OCI-LY7 (cell line): ENCODE measurements around the gene BAHD1. TPM values are rescaled to one million over a fixed set of nuclear protein-coding genes. Genes with fewer than 3 reads are reported as not detected.
"Not testable (repeated sequence)": the region's sequence is repeated elsewhere in the genome, so short reads cannot be mapped to it uniquely, and the experiment has no call there.

ENCODE experiments used
- BruUV-seq: library from RNA; stranded (reverse); fragments of 400-500 nt; replicated peaks from 2 replicates; lab custom pipeline; 2021; lab: Mats Ljungman, UMichigan
- CTCF ChIA-PET: fragments of 300-600 bp; sonication (Branson Sonifier 250); formaldehyde crosslinking; loops from one replicate; lab custom pipeline; 2022; ENCODE audit warnings: antibody characterized with exemption; ENCODE audit not compliant: unreplicated experiment; lab: Charles Lee
- POLR2A ChIA-PET: fragments of 300-600 bp; sonication (Branson Sonifier 250); formaldehyde crosslinking; loops from one replicate; lab custom pipeline; 2022; ENCODE audit warnings: antibody characterized with exemption; lab: Charles Lee
- DNase-seq: peaks from one replicate; pipeline ENCODE4 v3.0.0-alpha.2; 2015; ENCODE audit warnings: low spot score
- H2AFZ ChIP-seq: fragments of 200-600 bp; sonication (generic), shearing (Covaris generic); 2 replicates; pipeline ENCODE4 v1.6.1; 2014; ENCODE audit warnings: mild to moderate bottlenecking, antibody characterized with exemption, low read length, moderate library complexity
- H3K27ac ChIP-seq: fragments of 200-600 bp; sonication (generic); 2 replicates; pipeline ENCODE4 v1.5.1; 2014; ENCODE audit warnings: mixed run types, low read depth, mild to moderate bottlenecking, moderate library complexity, low read length, inconsistent platforms; ENCODE audit not compliant: poor library complexity, severe bottlenecking
- H3K36me3 ChIP-seq: fragments of 200-600 bp; sonication (generic); 2 replicates; pipeline ENCODE4 v1.6.1; 2014; ENCODE audit warnings: mild to moderate bottlenecking, antibody characterized with exemption, low read length, moderate library complexity, mixed read lengths; ENCODE audit not compliant: insufficient read depth
- H3K4me1 ChIP-seq: fragments of 200-600 bp; sonication (generic); 2 replicates; pipeline ENCODE4 v1.5.1; 2014; ENCODE audit warnings: mild to moderate bottlenecking, low read length; ENCODE audit not compliant: insufficient read depth, poor library complexity, severe bottlenecking
- H3K4me2 ChIP-seq: fragments of 200-600 bp; sonication (generic); 2 replicates; pipeline ENCODE4 v1.6.1; 2014; ENCODE audit warnings: mild to moderate bottlenecking, low read length
- H3K4me3 ChIP-seq: fragments of 200-600 bp; sonication (generic); 2 replicates; pipeline ENCODE4 v1.5.1; 2014; ENCODE audit warnings: mild to moderate bottlenecking, low read depth, low read length; ENCODE audit not compliant: poor library complexity, severe bottlenecking
- H3K79me2 ChIP-seq: fragments of 200-600 bp; sonication (generic); 2 replicates; pipeline ENCODE4 v1.6.1; 2016; ENCODE audit warnings: low read depth, mild to moderate bottlenecking, low read length, moderate library complexity, mixed read lengths; ENCODE audit not compliant: insufficient read depth
- H3K9me2 ChIP-seq: fragments of 200-600 bp; sonication (generic); 2 replicates; pipeline ENCODE4 v1.6.1; 2016; ENCODE audit warnings: mild to moderate bottlenecking, low read length, mixed read lengths; ENCODE audit not compliant: insufficient read depth
- H3K9me3 ChIP-seq: fragments of 200-600 bp; sonication (generic); 2 replicates; pipeline ENCODE4 v1.6.1; 2014; ENCODE audit warnings: mild to moderate bottlenecking, mixed run types, low read length, mixed read lengths
- H4K20me1 ChIP-seq: fragments of 200-600 bp; sonication (generic); 2 replicates; pipeline ENCODE4 v1.6.1; 2014; ENCODE audit warnings: mild to moderate bottlenecking, antibody characterized with exemption, low read length, moderate library complexity, mixed read lengths; ENCODE audit not compliant: insufficient read depth
- EZH2phosphoT487 ChIP-seq: fragments of 200-600 bp; sonication (generic); IDR thresholded peaks from 2 replicates; pipeline ENCODE4 v1.6.1; 2018; ENCODE audit warnings: low read depth, borderline replicate concordance, mild to moderate bottlenecking, mixed run types, antibody characterized with exemption, low read length, moderate library complexity, mixed read lengths
- intact Hi-C: fragments of 100-400 bp; cut with micrococcal nuclease; formaldehyde crosslinking; loops from one replicate; pipeline ENCODE4 v1.10.0; 2022; ENCODE audit not compliant: unreplicated experiment
- total RNA-seq, 2 experiments: library from RNA; depleted of rRNA in 1 of 2; stranded (reverse); fragments of >200 nt in 1 of 2; shearing (Covaris generic) in 1 of 2; gene quantifications; 2 replicates each; pipeline ENCODE4 v1.2.3, GENCODE V29; 2014 to 2022
- TF ChIP-seq, protein P1 (sequence below): fragments of 200-600 bp; sonication (generic); conservative IDR thresholded peaks from 2 replicates; pipeline ENCODE4 v1.5.1; 2014; ENCODE audit warnings: mild to moderate bottlenecking, antibody characterized with exemption, low read length, moderate library complexity, mixed read lengths

BAHD1 gene
- total RNA-seq, 2 experiments from 2014 or later: 15.0 to 22.3 TPM

DNA sequence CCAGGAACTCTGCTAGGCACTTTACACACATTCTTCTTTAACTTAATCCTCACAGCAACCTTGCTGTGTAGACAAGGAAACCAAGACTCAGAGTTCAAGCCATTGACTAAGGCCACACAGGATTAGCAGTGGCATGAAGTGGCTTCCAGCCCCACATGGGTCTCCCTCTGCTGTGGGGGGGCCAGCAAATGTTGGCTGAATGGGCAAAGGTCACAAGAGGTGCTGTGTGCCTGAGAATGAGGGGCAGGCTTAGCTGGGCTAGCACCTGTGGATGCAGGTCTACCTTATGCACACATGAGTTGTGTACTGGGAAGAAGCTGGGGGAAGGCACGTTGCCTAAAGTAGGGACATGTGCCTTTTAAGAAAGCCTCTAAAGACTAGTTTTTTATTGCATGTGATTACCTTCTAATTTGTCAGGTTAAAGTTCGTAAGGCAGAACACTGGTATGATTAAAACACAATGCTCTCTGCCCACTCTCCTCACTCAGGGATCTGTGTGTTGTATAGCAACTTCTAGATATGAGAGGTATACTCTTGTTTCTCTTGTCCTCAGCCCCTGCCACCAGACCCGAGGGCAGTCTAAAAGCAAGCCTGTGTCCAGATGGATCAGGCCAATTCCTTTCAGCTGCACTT is 10.9 kb downstream of the BAHD1 start:
- Histone ChIP-seq H3K9me3 (no peaks in the 10 kb centered on the region), H3K9me2 (no peaks in the 10 kb centered on the region), H3K4me3 (no peak overlapping the region), H4K20me1 (peaks cover 3% of the 10 kb centered on the region; the same call in 1 of the 2 replicates), H2AFZ (no peak overlapping the region), H3K79me2 (no peaks in the 10 kb centered on the region), H3K4me2 (peak overlapping the region; percentile 18; the same call in 1 of the 2 replicates), H3K27ac (no peak overlapping the region), H3K4me1 (peaks cover 13% of the 10 kb centered on the region), H3K36me3 (no peaks in the 10 kb centered on the region)
- no peak for DNase-seq
- no TSS peak for BruUV-seq
- ChIA-PET CTCF (no interaction called here), POLR2A (interaction anchor here (0.7 to 0.9 kb wide), 2 partner anchors 9 to 76 kb away, joined by 4 to 5 read pairs; no protein-coding TSS in a partner anchor)
- intact Hi-C loops: no loop called here
- TF ChIP-seq, protein P1, sequence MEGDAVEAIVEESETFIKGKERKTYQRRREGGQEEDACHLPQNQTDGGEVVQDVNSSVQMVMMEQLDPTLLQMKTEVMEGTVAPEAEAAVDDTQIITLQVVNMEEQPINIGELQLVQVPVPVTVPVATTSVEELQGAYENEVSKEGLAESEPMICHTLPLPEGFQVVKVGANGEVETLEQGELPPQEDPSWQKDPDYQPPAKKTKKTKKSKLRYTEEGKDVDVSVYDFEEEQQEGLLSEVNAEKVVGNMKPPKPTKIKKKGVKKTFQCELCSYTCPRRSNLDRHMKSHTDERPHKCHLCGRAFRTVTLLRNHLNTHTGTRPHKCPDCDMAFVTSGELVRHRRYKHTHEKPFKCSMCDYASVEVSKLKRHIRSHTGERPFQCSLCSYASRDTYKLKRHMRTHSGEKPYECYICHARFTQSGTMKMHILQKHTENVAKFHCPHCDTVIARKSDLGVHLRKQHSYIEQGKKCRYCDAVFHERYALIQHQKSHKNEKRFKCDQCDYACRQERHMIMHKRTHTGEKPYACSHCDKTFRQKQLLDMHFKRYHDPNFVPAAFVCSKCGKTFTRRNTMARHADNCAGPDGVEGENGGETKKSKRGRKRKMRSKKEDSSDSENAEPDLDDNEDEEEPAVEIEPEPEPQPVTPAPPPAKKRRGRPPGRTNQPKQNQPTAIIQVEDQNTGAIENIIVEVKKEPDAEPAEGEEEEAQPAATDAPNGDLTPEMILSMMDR: no peak
- TF ChIP-seq EZH2phosphoT487: no peak

DNA sequence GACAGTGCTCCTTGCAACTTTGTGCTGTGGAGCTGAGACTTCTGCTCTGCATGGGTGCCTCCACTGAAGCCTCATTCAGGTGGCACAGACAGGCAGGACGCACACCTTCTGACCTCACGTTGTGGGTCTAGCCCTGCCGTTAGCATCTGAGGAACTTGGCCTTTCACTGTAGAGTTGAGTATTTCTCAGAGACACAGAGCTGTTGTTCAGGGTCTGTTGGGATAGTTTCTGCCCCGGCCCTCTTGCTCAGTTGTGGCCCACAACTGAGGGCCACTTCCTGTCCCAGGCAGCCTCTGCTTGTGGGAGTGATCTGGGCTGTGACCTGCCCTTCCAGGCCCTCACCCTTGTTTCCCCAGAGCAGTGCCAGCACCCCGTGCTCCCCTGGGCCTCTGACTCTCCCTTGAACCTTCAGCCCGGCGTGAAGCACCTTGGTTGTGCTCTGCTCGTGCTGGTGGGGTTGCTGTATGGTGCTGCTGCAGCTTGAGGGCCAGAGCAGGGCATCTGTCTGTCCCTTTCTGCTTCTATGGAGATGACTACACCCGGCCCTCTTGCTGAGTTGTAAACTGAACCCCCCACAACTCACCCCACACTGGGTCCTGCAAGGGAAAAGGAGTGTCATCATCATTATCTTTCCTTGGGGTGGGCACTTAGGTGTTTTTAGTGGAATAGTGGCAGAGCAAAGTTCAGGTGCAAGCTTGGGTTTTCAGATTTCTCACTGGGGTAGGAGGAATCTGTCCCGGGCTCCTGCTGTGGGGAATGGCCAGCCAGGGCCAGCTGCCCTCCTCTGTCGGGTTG is 11.7 kb downstream of the BAHD1 start:
- Histone ChIP-seq H3K79me2 (no peaks in the 10 kb centered on the region), H3K4me2 (peak overlapping the region; percentile 18; the same call in 1 of the 2 replicates), H3K4me1 (peaks cover 13% of the 10 kb centered on the region), H3K9me2 (no peaks in the 10 kb centered on the region), H3K36me3 (no peaks in the 10 kb centered on the region), H3K9me3 (no peaks in the 10 kb centered on the region), H3K4me3 (no peak overlapping the region), H3K27ac (no peak overlapping the region), H2AFZ (no peak overlapping the region), H4K20me1 (peaks cover 3% of the 10 kb centered on the region; the same call in 1 of the 2 replicates)
- no TSS peak for BruUV-seq
- ChIA-PET POLR2A (interaction anchor here (0.9 kb wide), 1 partner anchor 11 kb away, joined by 3 read pairs; no protein-coding TSS in a partner anchor), CTCF (no interaction called here)
- intact Hi-C loops: no loop called here
- TF ChIP-seq, protein P1: no peak
- TF ChIP-seq EZH2phosphoT487: no peak
- peak; percentile 39 for DNase-seq

DNA sequence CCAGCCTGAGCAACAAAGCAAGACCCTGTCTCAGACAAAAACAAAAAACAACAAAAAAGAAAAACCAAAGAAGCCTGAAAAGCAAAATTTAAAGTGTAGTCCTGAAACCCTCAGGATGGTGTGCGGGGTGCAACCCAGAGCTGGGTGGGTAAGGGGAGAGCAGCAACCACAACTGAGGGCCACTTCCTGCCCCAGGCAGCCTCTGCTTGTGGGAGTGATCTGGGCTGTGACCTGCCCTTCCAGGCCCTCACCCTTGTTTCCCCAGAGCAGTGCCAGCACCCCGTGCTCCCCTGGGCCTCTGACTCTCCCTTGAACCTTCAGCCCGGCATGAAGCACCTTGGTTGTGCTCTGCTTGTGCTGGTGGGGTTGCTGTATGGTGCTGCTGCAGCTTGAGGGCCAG is 13.2 kb downstream of the BAHD1 start:
- CTCF ChIA-PET, DNase-seq, H3K9me3 ChIP-seq, H3K79me2 ChIP-seq, H3K27ac ChIP-seq, H2AFZ ChIP-seq, H3K4me3 ChIP-seq, H4K20me1 ChIP-seq, intact Hi-C loops, POLR2A ChIA-PET, H3K9me2 ChIP-seq, BruUV-seq, H3K36me3 ChIP-seq, H3K4me2 ChIP-seq: not testable (repeated sequence)
- H3K4me1 ChIP-seq: peaks cover 13% of the 10 kb centered on the region
